Type B pancreatic cell (in vitro differentiated cells): ENCODE measurements around the gene COP1. TPM values are rescaled to one million over a fixed set of nuclear protein-coding genes. Genes with fewer than 3 reads are reported as not detected.

Source experiments
- DNase-seq: peaks from one replicate; pipeline ENCODE4 v3.0.0; 2021; ENCODE audit warnings: mixed read lengths; ENCODE audit not compliant: unreplicated experiment; ENCODE audit errors: extremely low spot score
- H3K27ac Mint-ChIP-seq: 2 replicates; pipeline ENCODE4 v1.8.0; 2021; ENCODE audit warnings: mild to moderate bottlenecking, mixed read lengths
- H3K27me3 Mint-ChIP-seq: 2 replicates; pipeline ENCODE4 v1.8.0; 2021; ENCODE audit warnings: mixed read lengths
- H3K36me3 Mint-ChIP-seq: 2 replicates; pipeline ENCODE4 v1.8.0; 2021; ENCODE audit warnings: mixed read lengths
- H3K4me1 Mint-ChIP-seq: one replicate; pipeline ENCODE4 v1.8.0; 2021; ENCODE audit warnings: mixed read lengths; ENCODE audit not compliant: unreplicated experiment
- H3K4me3 Mint-ChIP-seq: 2 replicates; pipeline ENCODE4 v1.8.0; 2021; ENCODE audit warnings: mild to moderate bottlenecking, mixed read lengths
- H3K9me3 Mint-ChIP-seq: 2 replicates; pipeline ENCODE4 v1.8.0; 2021; ENCODE audit warnings: mixed read lengths
- CTCF ChIP-seq: fragments of 200-600 bp; sonication (generic); conservative IDR thresholded peaks from 2 replicates; pipeline ENCODE4 v1.5.0; 2021; ENCODE audit warnings: antibody characterized with exemption, mild to moderate bottlenecking
- total RNA-seq: library from RNA; stranded (reverse); gene quantifications from 2 replicates; pipeline ENCODE4 v1.2.1, GENCODE V29; 2021; ENCODE audit warnings: low replicate concordance

The COP1 gene
- total RNA-seq, 1 donor from 2014 or later, result 43.9 TPM

- Mint-ChIP-seq H3K27me3 (no peaks in the 10 kb centered on the region), H3K4me3 (no peak overlapping the region), H3K27ac (no peak overlapping the region), H3K4me1 (no peaks in the 10 kb centered on the region), H3K36me3 (peaks cover 15% of the 10 kb centered on the region), H3K9me3 (no peaks in the 10 kb centered on the region)
- no peak for DNase-seq
- TF ChIP-seq CTCF, result no peak
These were observed 62.6 kb downstream of the COP1 start for GRCh38 chr1:176144526-176144925.

GRCh38 chr1:176142973-176143372 lies 64.1 kb downstream of the COP1 start:
- no peak for DNase-seq
- H3K36me3 Mint-ChIP-seq, result peaks cover 15% of the 10 kb centered on the region
- TF ChIP-seq CTCF, result no peak
- H3K4me3 Mint-ChIP-seq, result no peak overlapping the region
- H3K27me3 Mint-ChIP-seq, result no peaks in the 10 kb centered on the region
- H3K9me3 Mint-ChIP-seq, result no peaks in the 10 kb centered on the region
- no peaks in the 10 kb centered on the region for H3K4me1 Mint-ChIP-seq
- H3K27ac Mint-ChIP-seq, result no peak overlapping the region

GRCh38 chr1:176141449-176141848 lies 65.6 kb downstream of the COP1 start:
- H3K4me3 Mint-ChIP-seq, result no peak overlapping the region
- no peak for TF ChIP-seq CTCF
- H3K27ac Mint-ChIP-seq, result no peak overlapping the region
- H3K36me3 Mint-ChIP-seq, result peaks cover 5% of the 10 kb centered on the region
- H3K27me3 Mint-ChIP-seq, result no peaks in the 10 kb centered on the region
- H3K9me3 Mint-ChIP-seq, result no peaks in the 10 kb centered on the region
- no peaks in the 10 kb centered on the region for H3K4me1 Mint-ChIP-seq
- no peak for DNase-seq

GRCh38 chr1:176136891-176137290 lies 70.2 kb downstream of the COP1 start:
- H3K36me3 Mint-ChIP-seq, result peaks cover 6% of the 10 kb centered on the region
- H3K9me3 Mint-ChIP-seq, result no peaks in the 10 kb centered on the region
- H3K4me1 Mint-ChIP-seq, result no peaks in the 10 kb centered on the region
- H3K27me3 Mint-ChIP-seq, result no peaks in the 10 kb centered on the region
- no peak overlapping the region for H3K4me3 Mint-ChIP-seq
- H3K27ac Mint-ChIP-seq, result no peak overlapping the region
- no peak for TF ChIP-seq CTCF
- no peak for DNase-seq

- H3K27me3 Mint-ChIP-seq, result no peaks in the 10 kb centered on the region
These were observed 72.4 kb downstream of the COP1 start for GRCh38 chr1:176134666-176135065.

More at GRCh38 chr1:176134666-176135065, 72.4 kb downstream of the COP1 start:
- H3K4me1 Mint-ChIP-seq, result no peaks in the 10 kb centered on the region
- peaks cover 11% of the 10 kb centered on the region for H3K36me3 Mint-ChIP-seq
- no peak overlapping the region for H3K27ac Mint-ChIP-seq
- no peaks in the 10 kb centered on the region for H3K9me3 Mint-ChIP-seq
- no peak overlapping the region for H3K4me3 Mint-ChIP-seq
- DNase-seq, result no peak
- no peak for TF ChIP-seq CTCF
